OCI-LY3 (cell line): ENCODE data around the gene F10.

ENCODE experiments used
- CTCF ChIP-seq: fragments of 200-600, 300-600 bp; sonication (generic); IDR thresholded peaks from 2 replicates; pipeline ENCODE4 v1.5.1; 2014; ENCODE audit warnings: antibody characterized with exemption, low read length, low read depth
- EZH2phosphoT487 ChIP-seq: fragments of 200-600 bp; shearing (Covaris generic); IDR thresholded peaks from 2 replicates; pipeline ENCODE4 v1.6.1; 2018; ENCODE audit warnings: antibody characterized with exemption, mixed run types, low read depth

GRCh38 chr13:113139577-113139976 is 17.0 kb downstream of the F10 start:
- TF ChIP-seq CTCF = no peak
- no peak for TF ChIP-seq EZH2phosphoT487
